ENCODE results near the gene CDH5. TPM values are rescaled to one million over a fixed set of nuclear protein-coding genes. Genes with fewer than 3 reads are reported as not detected.

Gene CDH5
- total RNA-seq, 4 donors from 2014 or later: 5.3 to 28.1 (median 11.4) TPM

DNA sequence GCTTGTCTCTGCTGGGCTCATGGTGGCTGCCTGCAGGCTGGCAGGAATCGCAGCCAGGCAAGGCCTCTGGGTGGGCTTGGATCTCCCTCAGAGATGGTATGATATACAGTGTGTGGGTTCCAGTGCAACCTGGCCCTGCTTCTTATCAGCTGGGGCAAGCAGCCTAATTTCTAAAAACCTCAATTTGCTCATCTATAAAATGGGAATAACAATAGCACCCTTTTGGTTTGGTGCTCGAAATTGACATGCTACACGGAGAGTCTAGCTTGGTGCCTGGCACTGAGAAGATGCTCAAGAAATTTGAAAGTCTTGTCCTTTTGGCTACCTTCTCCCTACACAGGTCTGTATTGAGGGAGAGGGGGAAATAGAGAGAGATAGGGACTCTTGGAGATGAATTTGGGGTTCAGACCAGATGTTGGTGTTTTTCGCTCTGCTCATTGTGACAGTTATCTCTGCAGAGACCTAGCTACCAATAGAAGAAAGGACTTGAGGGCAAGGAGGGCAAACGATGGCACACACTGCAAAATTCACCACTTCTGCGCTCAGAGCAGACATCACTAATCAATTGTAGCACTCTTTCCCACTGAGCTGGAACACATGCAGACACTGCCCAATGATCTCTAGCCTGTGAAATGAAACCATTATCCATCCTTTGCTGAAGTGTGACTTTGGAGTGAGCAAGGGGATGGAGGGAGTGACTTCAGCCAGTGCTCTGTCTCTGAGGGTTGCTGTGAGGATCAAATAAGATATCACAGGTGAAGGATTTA is 76.2 kb downstream of the CDH5 start:
- Histone ChIP-seq H3K27me3 (no peaks in the 10 kb centered on the region), H3K4me1 (no peaks in the 10 kb centered on the region)

GRCh38 chr16:66443269-66443652 is 76.8 kb downstream of the CDH5 start:
- no peak for TF ChIP-seq POLR2A (IDR thresholded peaks at IDR 0.05)
- TF ChIP-seq, protein P1, sequence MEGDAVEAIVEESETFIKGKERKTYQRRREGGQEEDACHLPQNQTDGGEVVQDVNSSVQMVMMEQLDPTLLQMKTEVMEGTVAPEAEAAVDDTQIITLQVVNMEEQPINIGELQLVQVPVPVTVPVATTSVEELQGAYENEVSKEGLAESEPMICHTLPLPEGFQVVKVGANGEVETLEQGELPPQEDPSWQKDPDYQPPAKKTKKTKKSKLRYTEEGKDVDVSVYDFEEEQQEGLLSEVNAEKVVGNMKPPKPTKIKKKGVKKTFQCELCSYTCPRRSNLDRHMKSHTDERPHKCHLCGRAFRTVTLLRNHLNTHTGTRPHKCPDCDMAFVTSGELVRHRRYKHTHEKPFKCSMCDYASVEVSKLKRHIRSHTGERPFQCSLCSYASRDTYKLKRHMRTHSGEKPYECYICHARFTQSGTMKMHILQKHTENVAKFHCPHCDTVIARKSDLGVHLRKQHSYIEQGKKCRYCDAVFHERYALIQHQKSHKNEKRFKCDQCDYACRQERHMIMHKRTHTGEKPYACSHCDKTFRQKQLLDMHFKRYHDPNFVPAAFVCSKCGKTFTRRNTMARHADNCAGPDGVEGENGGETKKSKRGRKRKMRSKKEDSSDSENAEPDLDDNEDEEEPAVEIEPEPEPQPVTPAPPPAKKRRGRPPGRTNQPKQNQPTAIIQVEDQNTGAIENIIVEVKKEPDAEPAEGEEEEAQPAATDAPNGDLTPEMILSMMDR (IDR thresholded peaks at IDR 0.05): no peak
- Histone ChIP-seq H3K4me3 (no peak overlapping the region), H3K36me3 (no peaks in the 10 kb centered on the region), H3K4me1 (no peaks in the 10 kb centered on the region), H3K27ac (no peak overlapping the region), H3K27me3 (no peaks in the 10 kb centered on the region), H3K9me3 (no peaks in the 10 kb centered on the region)
- peak in 1 of 3 donors; percentile 14 for DNase-seq

More for the DNA sequence above, 76.2 kb downstream of the CDH5 start:
- Histone ChIP-seq H3K9me3 (no peaks in the 10 kb centered on the region), H3K27ac (no peak overlapping the region), H3K4me3 (no peak overlapping the region), H3K36me3 (no peaks in the 10 kb centered on the region)
- TF ChIP-seq POLR2A (IDR thresholded peaks at IDR 0.05): no peak
- TF ChIP-seq, protein P1 (IDR thresholded peaks at IDR 0.05): no peak
- DNase-seq: no peak

DNA sequence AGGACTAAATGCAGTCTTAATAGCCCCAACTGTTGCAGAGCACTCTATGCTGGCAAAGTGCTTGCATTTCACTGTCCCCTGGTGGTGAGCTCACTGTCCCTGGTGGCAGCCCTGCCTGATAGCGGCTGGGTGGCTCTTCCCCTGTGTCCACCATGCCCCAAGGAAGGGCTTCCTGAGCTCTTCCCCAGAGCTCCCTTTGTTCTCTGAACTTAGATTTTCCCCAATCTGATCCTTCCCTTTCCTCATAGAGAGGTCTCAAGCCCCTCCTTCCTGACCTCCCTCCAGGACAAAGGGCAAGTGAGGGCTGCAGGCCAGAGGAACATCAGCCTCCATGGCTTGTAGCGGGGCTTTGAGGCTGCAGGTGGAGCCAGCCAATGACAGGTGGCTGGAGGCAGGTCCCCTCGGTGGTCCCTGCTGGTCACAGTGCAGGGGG is 77.6 kb downstream of the CDH5 start:
- Histone ChIP-seq H3K4me3 (no peak overlapping the region), H3K4me1 (no peaks in the 10 kb centered on the region), H3K27ac (no peak overlapping the region), H3K9me3 (no peaks in the 10 kb centered on the region), H3K27me3 (no peaks in the 10 kb centered on the region), H3K36me3 (no peaks in the 10 kb centered on the region)
- TF ChIP-seq POLR2A (IDR thresholded peaks at IDR 0.05): no peak
- TF ChIP-seq, protein P1 (IDR thresholded peaks at IDR 0.05): no peak
- peak in 1 of 3 donors; percentile 13 for DNase-seq

DNA sequence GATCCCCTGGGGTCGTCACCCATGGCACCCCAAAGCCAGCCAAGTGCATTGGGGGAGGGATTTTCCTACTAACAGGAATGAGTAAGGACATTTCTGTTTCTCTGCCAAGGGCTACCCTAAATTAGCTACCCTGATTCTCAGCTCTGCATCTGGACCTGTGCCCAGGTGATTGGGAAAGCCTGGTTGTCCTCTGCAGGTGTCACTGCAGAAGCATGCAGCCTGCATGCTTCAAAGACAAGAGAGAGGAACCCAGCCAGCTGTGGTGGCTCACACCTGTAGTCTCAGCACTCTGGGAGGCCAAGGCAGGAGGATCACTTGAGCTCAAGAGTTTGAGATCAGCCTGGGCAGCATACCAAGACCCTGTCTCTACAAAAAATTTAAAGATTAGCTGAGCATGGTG is 80.2 kb downstream of the CDH5 start:
- TF ChIP-seq, protein P1 (IDR thresholded peaks at IDR 0.05): no peak
- no peak for TF ChIP-seq POLR2A (IDR thresholded peaks at IDR 0.05)
- H3K4me3 ChIP-seq: no peak overlapping the region
- H3K9me3 ChIP-seq: no peaks in the 10 kb centered on the region
- DNase-seq: peak in 1 of 3 donors; percentile 2
- H3K27ac ChIP-seq: no peak overlapping the region
- H3K27me3 ChIP-seq: no peaks in the 10 kb centered on the region
- H3K4me1 ChIP-seq: no peaks in the 10 kb centered on the region
- no peaks in the 10 kb centered on the region for H3K36me3 ChIP-seq

DNA sequence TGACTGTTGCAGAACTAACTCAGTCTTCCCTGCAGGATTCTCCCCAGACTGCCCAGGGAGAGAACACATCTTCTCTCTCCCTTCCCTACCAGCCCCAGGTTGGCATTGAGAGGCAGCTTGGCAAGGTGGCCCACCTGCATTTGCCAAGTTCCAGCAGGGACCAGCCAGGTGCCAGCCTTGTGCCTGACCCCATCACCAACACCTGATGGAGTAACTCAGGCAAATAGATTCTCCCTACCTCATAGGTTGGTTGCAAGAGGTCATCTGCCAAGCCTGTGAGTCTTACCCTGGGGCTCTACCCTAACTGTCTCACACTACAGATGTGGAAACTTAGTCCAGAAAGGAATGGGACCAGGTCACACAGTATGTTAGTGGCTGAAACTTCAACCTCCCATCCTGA is 81.0 kb downstream of the CDH5 start:
- no peak overlapping the region for H3K27ac ChIP-seq
- H3K36me3 ChIP-seq: no peaks in the 10 kb centered on the region
- H3K9me3 ChIP-seq: no peaks in the 10 kb centered on the region
- DNase-seq: peak in 1 of 3 donors; percentile 18
- no peaks in the 10 kb centered on the region for H3K27me3 ChIP-seq
- H3K4me1 ChIP-seq: no peaks in the 10 kb centered on the region
- TF ChIP-seq, protein P1 (IDR thresholded peaks at IDR 0.05): no peak
- no peak for TF ChIP-seq POLR2A (IDR thresholded peaks at IDR 0.05)
- no peak overlapping the region for H3K4me3 ChIP-seq

All from Peyer's patch (tissue), 4 donors.